HTERT RPE-1 (cell line): ENCODE measurements around the gene DDX18.
"Not testable (repeated sequence)": the region's sequence is repeated elsewhere in the genome, so short reads cannot be mapped to it uniquely, and the experiment has no call there.

Experiments used
- in situ Hi-C: fragments of 300-500 bp; cut with MboI; formaldehyde crosslinking; loops from 4 replicates; pipeline ENCODE4 v1.14.3; 2020; ENCODE audit warnings: low sequenced_read_pairs

DDX18 gene

GRCh38 chr2:117814417-117815264 lies at the start of gene DDX18:
DDX18 (plus strand) TSS chr2:117814691; CDS start chr2:117814778, 87 bp downstream.
- in situ Hi-C loops = no loop called here

- in situ Hi-C loops = no loop called here
Observed at GRCh38 chr2:117770730-117771129, 43.8 kb upstream of the DDX18 start.

- in situ Hi-C loops = no loop called here
Observed at GRCh38 chr2:117771969-117772630, 42.4 kb upstream of the DDX18 start.

- in situ Hi-C loops = no loop called here
Observed at GRCh38 chr2:117774716-117775115, 39.8 kb upstream of the DDX18 start.

- in situ Hi-C loops = no loop called here
Observed at GRCh38 chr2:117775703-117776219, 38.7 kb upstream of the DDX18 start.

- in situ Hi-C loops = no loop called here
Observed at GRCh38 chr2:117776888-117777287, 37.6 kb upstream of the DDX18 start.

GRCh38 chr2:117785740-117786139 lies 28.8 kb upstream of the DDX18 start:
- in situ Hi-C loops = no loop called here

- in situ Hi-C loops = no loop called here
Observed at GRCh38 chr2:117786520-117786919, 28.0 kb upstream of the DDX18 start.

- in situ Hi-C loops = no loop called here
Observed at GRCh38 chr2:117789505-117789904, 25.0 kb upstream of the DDX18 start.

GRCh38 chr2:117794668-117795067 lies 19.8 kb upstream of the DDX18 start:
- in situ Hi-C loops = no loop called here

- in situ Hi-C loops = no loop called here
Observed at GRCh38 chr2:117801826-117802225, 12.7 kb upstream of the DDX18 start.

- in situ Hi-C loops = not testable (repeated sequence)
Observed at GRCh38 chr2:117803644-117804325, 10.7 kb upstream of the DDX18 start.

- in situ Hi-C loops = no loop called here
Observed at GRCh38 chr2:117812443-117812842, 2.0 kb upstream of the DDX18 start.

- in situ Hi-C loops = no loop called here
Observed at GRCh38 chr2:117815946-117816345, 1.5 kb downstream of the DDX18 start.

GRCh38 chr2:117818921-117819320 lies 4.4 kb downstream of the DDX18 start:
- in situ Hi-C loops = no loop called here

GRCh38 chr2:117820444-117820843 lies 6.0 kb downstream of the DDX18 start:
- in situ Hi-C loops = no loop called here

GRCh38 chr2:117825437-117825836 lies 10.9 kb downstream of the DDX18 start:
- in situ Hi-C loops = no loop called here

GRCh38 chr2:117827464-117827863 lies 13.0 kb downstream of the DDX18 start:
- in situ Hi-C loops = not testable (repeated sequence)

- in situ Hi-C loops = no loop called here
Observed at GRCh38 chr2:117828870-117829269, 14.4 kb downstream of the DDX18 start.

GRCh38 chr2:117832332-117832731 lies 17.8 kb downstream of the DDX18 start:
- in situ Hi-C loops = no loop called here

- in situ Hi-C loops = no loop called here
Observed at GRCh38 chr2:117832905-117833613, 18.6 kb downstream of the DDX18 start.
